HPDE6-E6E7 (cell line): Measurements from ENCODE around the gene FBXO41.

Experiments used
- DNase-seq: peaks from one replicate; pipeline ENCODE4 v3.0.0; 2011; ENCODE audit warnings: missing footprints; ENCODE audit errors: extremely low spot score

Gene FBXO41

GRCh38 chr2:73246850-73247249, 37.4 kb downstream of the FBXO41 start:
- no peak for DNase-seq

- no peak for DNase-seq
These were observed 39.7 kb downstream of the FBXO41 start for GRCh38 chr2:73244580-73244979.

DNA sequence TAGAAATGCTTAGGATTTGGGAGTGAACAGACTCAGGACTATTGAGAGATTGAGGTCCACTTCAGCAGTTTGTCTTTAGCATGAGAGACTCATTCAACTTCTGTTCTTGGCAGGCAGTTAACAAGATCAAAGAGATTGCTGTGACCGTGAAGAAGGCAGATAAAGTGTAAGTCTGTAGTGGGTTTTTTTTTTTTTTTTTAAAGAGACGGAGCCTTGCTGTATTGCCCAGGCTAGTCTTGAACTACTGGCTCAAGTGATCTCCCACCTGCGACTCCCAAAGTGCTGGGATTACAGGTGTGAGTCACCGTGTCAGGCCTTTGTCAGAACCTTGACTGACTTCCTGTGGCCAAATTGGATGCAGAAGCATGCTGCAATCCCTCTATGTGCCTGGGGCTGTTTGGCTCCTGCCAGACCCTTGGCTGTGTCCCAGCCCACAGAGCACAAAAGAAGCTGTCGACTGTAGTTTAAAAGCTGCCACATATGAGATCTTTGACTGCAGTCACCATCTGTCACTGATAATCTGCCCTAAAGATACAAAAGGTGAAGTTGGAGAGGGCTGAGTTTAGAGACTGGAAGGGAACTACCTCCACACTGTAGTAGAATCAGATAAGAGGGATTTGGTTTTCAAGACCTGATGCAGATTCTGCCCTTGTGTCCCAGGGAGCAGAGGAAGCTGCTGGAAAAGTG, 40.3 kb downstream of the FBXO41 start:
- DNase-seq = peak; percentile 78

GRCh38 chr2:73239776-73240175, 44.5 kb downstream of the FBXO41 start:
- DNase-seq = no peak

- no peak for DNase-seq
These were observed 45.3 kb downstream of the FBXO41 start for GRCh38 chr2:73238976-73239375.

DNA sequence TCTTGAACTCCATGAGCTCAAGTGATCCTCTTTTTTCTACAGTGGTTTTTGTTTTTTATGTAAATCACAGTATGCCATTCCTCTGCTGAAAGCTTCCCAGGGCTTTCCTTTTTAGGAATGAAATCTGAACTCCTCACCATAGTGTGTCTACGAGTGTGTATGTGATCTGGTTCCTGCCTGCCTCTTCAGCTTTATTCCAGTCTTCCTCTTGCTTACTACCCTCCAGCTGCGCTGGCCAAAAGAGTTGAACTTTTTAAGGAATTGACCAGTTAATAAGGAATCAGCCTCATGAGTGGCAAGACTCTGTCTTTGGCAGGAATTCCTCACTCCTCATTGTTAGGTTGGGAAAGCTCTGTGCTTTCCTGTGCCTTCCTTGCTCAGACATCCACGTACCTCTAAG, 46.1 kb downstream of the FBXO41 start:
- no peak for DNase-seq

DNA sequence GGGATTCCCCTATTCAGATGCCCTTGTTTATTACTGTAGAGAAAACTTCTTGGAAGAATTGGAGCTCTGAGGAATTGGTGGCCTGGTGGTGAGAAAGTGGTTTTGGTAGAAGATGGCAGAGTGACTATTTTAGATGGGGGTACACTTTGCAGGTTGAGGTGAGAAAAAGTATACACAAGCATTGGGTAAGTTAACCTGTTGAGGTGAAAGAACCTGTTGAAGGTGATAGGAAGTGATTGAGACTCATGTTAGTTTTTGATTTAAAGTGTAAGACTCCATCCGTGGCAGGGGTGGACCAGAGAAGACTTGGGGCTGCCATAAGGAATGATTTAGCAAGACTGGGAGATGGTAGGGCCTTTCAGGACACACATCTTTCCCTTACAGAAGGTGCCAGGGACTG, 47.1 kb downstream of the FBXO41 start:
- DNase-seq = no peak

GRCh38 chr2:73235315-73236028, 48.8 kb downstream of the FBXO41 start:
- DNase-seq = no peak

GRCh38 chr2:73233932-73234832, 50.1 kb downstream of the FBXO41 start, which contains the start of gene CCT7:
Gene CCT7 (plus strand): TSS chr2:73234308. CDS start chr2:73234379, 71 bp downstream.
- peak; percentile 86 for DNase-seq

DNA sequence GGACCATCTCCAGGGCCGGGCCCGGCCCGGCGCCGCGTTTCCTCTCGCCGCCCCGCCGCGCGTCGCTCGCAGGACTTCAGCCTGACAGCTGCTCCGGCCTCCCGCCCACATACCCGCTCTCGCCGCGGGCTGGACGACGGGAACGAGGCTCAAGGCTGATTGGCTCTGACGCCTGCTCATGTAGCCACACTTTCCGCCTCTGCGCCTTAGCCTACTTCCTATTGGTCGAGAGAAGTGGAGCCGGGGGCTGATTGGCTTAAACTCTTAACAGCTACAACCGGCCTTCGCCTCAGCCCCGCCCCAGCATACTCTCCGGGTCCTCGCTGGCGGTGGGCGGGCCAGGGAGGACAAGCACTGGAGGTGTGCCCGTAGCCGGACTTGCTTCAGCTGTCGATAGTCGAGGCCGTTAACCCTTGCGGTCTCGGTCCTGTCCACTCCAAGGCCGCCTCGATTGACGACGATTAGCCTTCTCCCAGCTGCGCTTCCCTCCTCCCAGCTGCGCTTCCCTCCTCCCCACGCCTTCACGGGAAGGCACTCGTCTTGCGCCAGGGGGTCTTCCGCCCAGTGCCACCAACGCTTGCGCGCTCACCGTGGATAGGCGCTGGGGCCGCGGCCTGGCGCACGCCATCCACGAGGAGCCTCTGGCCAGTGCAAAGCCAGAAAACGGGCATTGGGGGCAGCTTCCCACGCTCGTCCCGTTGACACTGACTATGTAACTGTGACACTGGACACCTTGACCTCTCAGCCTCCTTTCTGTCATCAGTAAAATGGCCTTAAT, 50.9 kb downstream of the FBXO41 start, which contains the start of gene PRADC1:
TSS of gene PRADC1 (minus strand) at position 86 of the 778 bp plus-strand sequence. CDS start at position 7, 79 bp downstream.
- DNase-seq = peak; percentile 99

DNA sequence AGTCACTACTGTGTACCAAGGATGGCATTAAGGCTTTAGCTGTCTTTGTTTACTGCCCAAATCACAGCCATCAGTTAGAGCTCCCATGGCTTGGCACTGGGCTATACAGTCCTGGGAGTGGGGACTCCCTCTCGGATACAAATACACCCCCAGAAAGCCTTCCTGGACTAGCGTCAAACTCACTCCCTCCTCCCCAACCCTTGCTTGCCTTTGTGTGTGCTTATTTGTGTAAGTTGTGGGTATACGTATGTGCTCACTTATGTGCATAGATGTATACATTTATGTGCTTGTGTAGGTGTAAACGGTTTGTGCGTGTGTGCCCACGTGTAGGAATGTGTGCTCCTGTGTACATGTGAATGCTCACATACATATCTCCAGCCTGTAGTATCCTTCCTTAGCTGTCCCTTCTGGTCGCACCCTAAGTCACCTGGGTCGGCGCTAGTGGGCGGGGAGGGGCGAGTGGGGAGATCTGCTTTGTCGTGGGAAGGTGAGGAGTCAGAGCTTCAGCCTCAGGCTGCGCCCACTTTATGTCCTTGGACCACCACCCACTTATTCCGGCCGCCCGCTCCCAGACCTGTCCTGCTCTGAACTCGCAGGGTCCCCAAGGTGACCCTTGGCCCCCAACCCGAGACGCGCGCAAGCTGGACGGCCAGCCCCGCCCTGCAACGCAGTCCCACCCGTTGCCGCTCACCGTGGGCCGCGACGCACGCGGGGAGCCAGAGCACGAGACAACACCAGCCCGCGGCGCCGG, 51.7 kb downstream of the FBXO41 start:
- no peak for DNase-seq

- no peak for DNase-seq
These were observed 55.6 kb downstream of the FBXO41 start for GRCh38 chr2:73228631-73229030.

GRCh38 chr2:73227086-73227485, 57.2 kb downstream of the FBXO41 start:
- no peak for DNase-seq

DNA sequence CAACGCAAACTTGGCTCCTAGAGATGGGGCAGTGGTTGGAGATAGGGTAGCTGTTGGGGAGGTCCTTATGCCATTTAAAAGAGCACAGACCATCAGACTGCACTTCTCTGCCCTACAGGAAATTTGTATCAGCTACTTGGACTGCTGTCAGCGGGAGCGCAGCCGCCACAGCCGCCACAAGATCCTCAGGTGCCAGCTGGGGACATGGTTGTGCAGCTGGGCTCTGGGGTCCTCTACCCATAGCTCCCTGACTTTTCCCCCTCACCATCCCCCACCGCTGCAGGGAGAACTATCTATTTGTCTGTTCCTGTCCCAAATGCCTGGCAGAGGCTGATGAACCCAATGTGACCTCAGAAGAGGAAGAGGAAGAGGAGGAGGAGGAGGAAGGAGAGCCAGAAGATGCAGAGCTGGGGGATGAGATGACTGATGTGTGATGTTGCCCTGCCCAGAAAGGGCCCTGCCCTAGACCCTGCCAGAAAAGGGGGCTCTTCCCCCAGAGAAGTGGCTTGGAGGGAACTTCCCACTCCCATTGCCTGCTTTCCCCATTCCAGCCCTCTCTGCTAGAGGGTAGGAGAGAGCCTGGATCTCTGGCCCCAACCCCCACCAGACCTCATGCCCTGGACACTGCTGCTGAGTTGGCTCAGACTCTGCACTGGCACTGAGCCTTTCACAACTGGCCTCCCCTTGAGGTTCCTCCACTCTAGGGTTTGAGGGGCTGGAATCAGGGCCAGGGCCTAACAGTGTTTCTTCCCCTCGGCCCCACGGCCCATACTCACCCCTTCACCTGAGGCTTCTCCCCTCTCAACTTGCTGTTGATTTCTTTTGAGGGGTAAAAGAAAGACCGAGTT, 58.5 kb downstream of the FBXO41 start:
- DNase-seq = no peak

GRCh38 chr2:73223821-73224220, 60.5 kb downstream of the FBXO41 start:
- no peak for DNase-seq

GRCh38 chr2:73218298-73218697, 66.0 kb downstream of the FBXO41 start:
- no peak for DNase-seq

DNA sequence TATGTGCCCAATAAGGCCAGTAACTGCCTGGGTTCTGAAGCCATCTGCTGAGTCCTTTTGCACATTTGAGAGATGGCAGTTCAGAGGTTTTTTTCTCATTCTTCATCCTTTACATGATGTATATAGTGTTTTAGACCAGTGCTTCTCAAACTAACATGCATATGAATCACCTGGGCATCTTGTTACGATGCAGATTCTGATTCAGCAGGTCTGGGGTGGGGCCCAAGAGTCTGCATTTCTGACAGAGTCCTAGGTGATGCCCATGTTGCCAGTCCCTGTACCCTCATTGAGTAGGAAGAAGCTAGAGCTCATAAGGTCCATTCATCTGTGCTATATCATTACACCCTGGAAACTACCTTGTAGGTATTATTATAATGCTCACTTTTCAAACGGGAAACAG, 66.5 kb downstream of the FBXO41 start:
- DNase-seq = no peak

- no peak for DNase-seq
These were observed 67.1 kb downstream of the FBXO41 start for GRCh38 chr2:73217160-73217559.

DNA sequence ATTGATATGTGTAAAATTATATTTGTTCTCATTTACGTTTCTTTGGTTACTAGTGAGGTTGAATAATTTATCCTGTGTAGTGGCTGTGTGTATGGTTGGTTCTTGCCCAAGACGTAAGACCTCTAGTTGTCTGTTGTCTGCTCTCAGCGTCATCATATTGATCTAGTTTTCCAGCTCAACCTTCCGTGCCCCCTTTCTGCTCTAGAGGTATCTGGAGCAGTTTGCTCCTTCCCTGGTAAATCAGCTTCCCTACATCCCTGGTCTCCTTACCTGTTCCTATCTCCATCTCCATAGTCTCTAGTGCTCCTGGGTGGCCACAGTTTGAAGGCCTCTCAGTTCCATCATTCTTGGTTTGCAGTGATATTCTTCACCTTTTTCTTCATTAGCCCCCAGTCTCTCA, 69.0 kb downstream of the FBXO41 start:
- no peak for DNase-seq
